Activated naive CD4-positive, alpha-beta T cell treated with anti-CD3 and anti-CD28 coated beads, Interleukin-2, amount 50 U/mL, for 72 hours (primary cell): ENCODE measurements around the gene MRPS6. TPM values are rescaled to one million over a fixed set of nuclear protein-coding genes. Genes with fewer than 3 reads are reported as not detected.

Source experiments
- ATAC-seq, 2 donors: fragments of 150-1000 bp; cut with Tn5 transposase; 2 replicates each; pipeline ENCODE4 v1.10.0; 2021; ENCODE audit warnings: mild to moderate bottlenecking in 2 of 2, moderate library complexity in 2 of 2
- DNase-seq, 2 donors: peaks; one replicate each; pipeline ENCODE4 v3.0.0; 2021 to 2022; ENCODE audit warnings: low spot score in 2 of 2
- H3K27ac Mint-ChIP-seq, 2 donors: one replicate each; pipeline ENCODE4 v1.8.0; 2022; ENCODE audit warnings: mild to moderate bottlenecking in 2 of 2, mixed read lengths in 2 of 2
- H3K36me3 Mint-ChIP-seq, 2 donors: one replicate each; pipeline ENCODE4 v1.8.0; 2022; ENCODE audit warnings: mixed read lengths in 2 of 2
- H3K9me3 Mint-ChIP-seq, 2 donors: one replicate each; pipeline ENCODE4 v1.8.0; 2022; ENCODE audit warnings: mixed read lengths in 2 of 2
- total RNA-seq, 2 donors: library from RNA; stranded (reverse); gene quantifications; one replicate each; pipeline ENCODE4 v1.2.3, GENCODE V29; 2022

MRPS6 gene
- total RNA-seq, 2 donors from 2014 or later: 114 to 146 TPM

DNA sequence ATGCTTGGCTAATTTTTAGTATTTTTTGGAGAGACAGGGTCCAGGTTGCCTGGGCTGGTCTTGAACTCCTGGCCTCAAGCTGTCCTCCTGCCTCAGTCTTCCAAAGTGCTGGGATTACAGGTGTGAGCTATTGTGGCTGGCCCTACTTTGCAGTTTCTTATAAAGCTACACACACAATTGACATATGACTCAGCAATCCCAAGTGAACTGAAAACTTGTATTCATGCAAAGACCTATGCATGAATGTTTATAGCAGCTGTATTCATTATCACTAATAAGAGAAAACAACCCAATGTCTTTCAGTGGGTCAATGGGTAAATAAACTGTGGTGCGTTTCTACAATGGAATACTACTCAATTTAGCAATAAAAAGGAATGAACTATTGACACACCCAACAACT is 103.1 kb downstream of the MRPS6 start:
- Mint-ChIP-seq H3K27ac (no peak overlapping the region), H3K36me3 (peaks cover 27 to 31% of the 10 kb centered on the region in 2 donors), H3K9me3 (peaks cover 29 to 36% of the 10 kb centered on the region in 2 donors)
- no peak for ATAC-seq
- no peak for DNase-seq

- DNase-seq (no peak), ATAC-seq (peak in 1 of 2 donors; percentile 89)
- H3K27ac Mint-ChIP-seq: no peak overlapping the region
- H3K9me3 Mint-ChIP-seq: peaks cover 18 to 23% of the 10 kb centered on the region in 2 donors
- H3K36me3 Mint-ChIP-seq: peaks cover 15 to 18% of the 10 kb centered on the region in 2 donors
These were observed 104.7 kb downstream of the MRPS6 start for GRCh38 chr21:34177919-34178567.

DNA sequence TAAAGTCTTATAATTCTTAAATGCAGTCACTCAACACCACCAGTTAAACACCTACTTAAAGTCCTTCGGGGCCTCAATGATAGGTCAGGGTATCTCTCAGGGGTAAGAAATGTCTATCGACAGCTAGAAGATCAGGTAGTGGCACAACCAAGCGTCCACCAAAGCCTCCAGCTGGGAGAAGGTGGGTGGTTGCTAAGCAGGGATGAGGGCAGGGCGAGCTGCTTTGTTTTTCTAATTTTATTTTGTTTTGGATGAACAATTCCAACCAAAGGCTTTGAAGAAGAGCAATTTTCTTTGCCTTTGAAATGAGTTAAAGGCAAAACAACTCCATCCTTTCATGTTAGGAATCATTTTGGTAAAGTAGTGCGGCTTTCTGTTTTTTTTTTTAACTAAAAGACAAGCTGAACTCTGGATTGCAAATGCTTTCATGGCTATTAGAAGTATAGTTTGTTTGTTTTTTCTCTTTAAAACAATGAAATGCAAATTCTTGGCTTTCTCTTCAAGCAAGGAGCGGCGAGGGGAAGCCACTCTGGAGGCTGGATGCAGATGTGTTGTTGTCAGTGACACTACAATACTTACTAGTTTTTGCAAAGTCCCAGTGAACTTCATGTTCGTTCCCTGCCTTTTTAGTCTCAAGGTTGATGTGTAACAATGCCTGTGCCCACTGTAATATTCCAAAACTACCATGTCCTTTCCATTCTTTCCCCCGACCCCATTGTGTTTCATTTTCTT is 106.0 kb downstream of the MRPS6 start:
- ATAC-seq (no peak), DNase-seq (no peak)
- peaks cover 7 to 12% of the 10 kb centered on the region in 2 donors for H3K9me3 Mint-ChIP-seq
- H3K36me3 Mint-ChIP-seq: peaks cover 5 to 9% of the 10 kb centered on the region in 2 donors
- H3K27ac Mint-ChIP-seq: peak overlapping the region in 1 of 2 donors; percentile 24

- H3K27ac Mint-ChIP-seq: no peak overlapping the region
- DNase-seq: no peak
- ATAC-seq: no peak
- peaks cover 0 to 2% of the 10 kb centered on the region in 2 donors for H3K9me3 Mint-ChIP-seq
- H3K36me3 Mint-ChIP-seq: peaks cover 0 to 9% of the 10 kb centered on the region in 2 donors
These were observed 107.0 kb downstream of the MRPS6 start for GRCh38 chr21:34180407-34180806.

DNA sequence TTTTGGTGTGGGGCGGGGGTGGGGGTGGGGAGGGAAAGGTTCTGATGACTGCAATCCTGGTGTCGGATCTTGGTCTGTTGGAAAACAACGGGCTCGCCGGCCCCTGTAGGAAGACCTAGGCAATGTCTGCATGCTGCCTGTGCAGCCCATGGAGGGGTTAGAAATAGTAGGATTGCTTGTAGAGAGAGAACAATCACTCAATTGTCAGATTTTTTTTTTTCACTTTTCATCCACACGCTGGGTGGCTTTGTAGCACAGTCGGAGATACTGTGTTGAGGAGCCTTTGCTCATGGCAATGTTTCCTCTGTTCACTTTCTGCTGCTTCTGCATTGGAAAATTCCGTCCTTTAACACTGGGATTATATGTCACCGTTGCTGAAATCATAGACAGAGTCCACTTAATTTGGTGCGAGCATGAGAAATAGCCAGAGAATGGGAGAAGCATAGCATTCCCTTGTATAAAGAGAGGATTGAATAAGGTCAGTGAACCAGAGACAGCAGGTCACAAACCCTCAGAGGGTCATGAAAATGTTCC is 107.5 kb downstream of the MRPS6 start:
- ATAC-seq (no peak), DNase-seq (no peak)
- H3K27ac Mint-ChIP-seq: no peak overlapping the region
- peaks cover 0 to 9% of the 10 kb centered on the region in 2 donors for H3K36me3 Mint-ChIP-seq
- H3K9me3 Mint-ChIP-seq: no peaks in the 10 kb centered on the region

- ATAC-seq: no peak
- Mint-ChIP-seq H3K27ac (no peak overlapping the region), H3K9me3 (no peaks in the 10 kb centered on the region), H3K36me3 (peaks cover 0 to 9% of the 10 kb centered on the region in 2 donors)
- DNase-seq: no peak
These were observed 108.2 kb downstream of the MRPS6 start for GRCh38 chr21:34181431-34182039.

DNA sequence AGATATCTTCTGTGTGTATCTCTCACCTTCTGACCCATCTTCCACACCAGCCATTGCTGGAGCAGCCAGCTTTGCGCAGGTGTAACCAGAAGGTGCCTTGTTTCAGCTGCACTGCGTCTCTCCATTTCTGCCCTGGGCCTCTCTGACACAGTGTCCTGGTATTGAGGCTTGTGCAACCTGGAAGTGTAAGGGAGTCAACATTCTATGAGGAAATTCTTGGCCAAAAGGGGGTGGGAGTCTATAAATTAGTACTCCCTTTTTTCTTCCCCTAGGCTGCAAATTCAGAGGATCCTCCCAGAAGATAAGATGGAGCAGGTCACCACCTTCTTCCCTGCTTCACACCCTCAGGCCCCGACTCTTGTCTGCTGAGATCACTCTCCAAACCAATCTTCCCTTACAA is 109.1 kb downstream of the MRPS6 start:
- Mint-ChIP-seq H3K27ac (no peak overlapping the region), H3K9me3 (peaks cover 0 to 3% of the 10 kb centered on the region in 2 donors), H3K36me3 (peaks cover 0 to 14% of the 10 kb centered on the region in 2 donors)
- ATAC-seq (no peak), DNase-seq (no peak)

DNA sequence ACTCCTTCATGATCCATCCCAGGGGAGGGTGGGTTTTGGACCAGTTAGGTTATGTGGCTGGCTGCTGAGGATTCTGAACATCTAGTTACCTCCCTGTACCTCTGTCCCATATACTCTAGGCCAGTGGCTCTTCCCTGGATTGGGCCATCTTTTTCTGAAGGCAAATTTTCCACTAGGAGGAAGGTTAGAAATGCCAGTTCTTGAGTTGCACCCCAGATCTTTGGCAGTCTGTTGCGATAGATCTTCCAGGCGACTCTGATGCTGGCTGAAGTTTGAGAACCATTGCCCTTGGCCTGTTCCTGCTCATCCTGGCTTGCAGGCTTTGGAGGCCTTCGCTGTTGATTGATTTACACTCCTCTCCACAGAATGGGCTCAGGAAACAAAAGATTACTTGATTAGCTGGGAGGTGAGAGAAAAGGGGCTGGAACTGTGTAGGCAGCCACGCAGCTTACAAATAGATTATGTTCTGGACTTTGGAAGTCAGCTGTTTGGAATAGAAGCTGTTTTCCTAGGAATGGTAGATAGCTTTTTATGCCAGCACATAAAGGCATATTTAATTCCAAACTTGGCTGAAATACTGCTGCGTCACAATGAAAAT is 110.1 kb downstream of the MRPS6 start:
- no peak for DNase-seq
- Mint-ChIP-seq H3K27ac (no peak overlapping the region), H3K9me3 (peaks cover 0 to 3% of the 10 kb centered on the region in 2 donors), H3K36me3 (peaks cover 0 to 18% of the 10 kb centered on the region in 2 donors)
- ATAC-seq: no peak

GRCh38 chr21:34184232-34184631 is 110.9 kb downstream of the MRPS6 start:
- Mint-ChIP-seq H3K9me3 (peaks cover 1 to 4% of the 10 kb centered on the region in 2 donors), H3K27ac (no peak overlapping the region), H3K36me3 (peaks cover 2 to 24% of the 10 kb centered on the region in 2 donors)
- ATAC-seq (no peak), DNase-seq (no peak)

GRCh38 chr21:34185026-34185750 is 111.8 kb downstream of the MRPS6 start:
- no peak overlapping the region for H3K27ac Mint-ChIP-seq
- ATAC-seq (no peak), DNase-seq (no peak)
- H3K36me3 Mint-ChIP-seq: peaks cover 9 to 31% of the 10 kb centered on the region in 2 donors
- H3K9me3 Mint-ChIP-seq: peaks cover 8 to 10% of the 10 kb centered on the region in 2 donors

DNA sequence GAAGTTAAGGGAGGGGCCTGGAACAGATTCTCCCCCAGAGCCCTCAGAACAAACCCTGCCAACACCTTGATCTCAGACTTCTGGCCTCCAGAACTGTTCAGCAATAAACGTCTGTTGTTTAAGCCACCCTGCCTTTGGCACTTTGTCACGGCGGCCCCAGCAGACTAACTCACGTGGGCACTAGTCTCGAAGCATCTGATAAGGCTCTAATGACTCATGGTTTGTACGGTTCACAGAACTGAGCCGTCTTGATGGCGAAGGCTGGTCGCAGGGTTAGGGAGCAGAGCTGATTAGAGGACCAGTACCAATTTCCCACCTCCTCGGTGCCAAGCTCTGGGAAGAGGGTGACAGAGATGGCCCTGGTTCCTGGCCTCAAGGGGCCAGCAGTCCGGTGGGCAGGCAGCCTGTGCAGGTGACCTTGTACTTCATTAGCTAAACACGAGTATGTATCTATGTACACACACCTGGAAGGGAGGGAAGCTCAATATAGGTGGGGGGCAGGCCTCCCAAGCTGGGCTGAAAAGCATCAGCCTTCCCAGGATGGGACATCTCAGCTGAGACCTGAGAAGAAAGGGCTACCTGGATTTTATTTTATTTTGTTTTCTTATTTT is 112.8 kb downstream of the MRPS6 start:
- H3K9me3 Mint-ChIP-seq: peaks cover 8 to 18% of the 10 kb centered on the region in 2 donors
- no peak for DNase-seq
- ATAC-seq: no peak
- peaks cover 9 to 40% of the 10 kb centered on the region in 2 donors for H3K36me3 Mint-ChIP-seq
- no peak overlapping the region for H3K27ac Mint-ChIP-seq

GRCh38 chr21:34187935-34188334 is 114.6 kb downstream of the MRPS6 start:
- ATAC-seq: no peak

GRCh38 chr21:34189506-34189905 is 116.1 kb downstream of the MRPS6 start:
- DNase-seq (no peak), ATAC-seq (no peak)
- peaks cover 8 to 27% of the 10 kb centered on the region in 2 donors for H3K9me3 Mint-ChIP-seq
- H3K36me3 Mint-ChIP-seq: peaks cover 9 to 44% of the 10 kb centered on the region in 2 donors
- H3K27ac Mint-ChIP-seq: peak overlapping the region; percentile 4 to 70

More at GRCh38 chr21:34187935-34188334, 114.6 kb downstream of the MRPS6 start:
- DNase-seq: no peak
- H3K27ac Mint-ChIP-seq: no peak overlapping the region
- H3K9me3 Mint-ChIP-seq: peaks cover 8 to 22% of the 10 kb centered on the region in 2 donors
- peaks cover 9 to 40% of the 10 kb centered on the region in 2 donors for H3K36me3 Mint-ChIP-seq

DNA sequence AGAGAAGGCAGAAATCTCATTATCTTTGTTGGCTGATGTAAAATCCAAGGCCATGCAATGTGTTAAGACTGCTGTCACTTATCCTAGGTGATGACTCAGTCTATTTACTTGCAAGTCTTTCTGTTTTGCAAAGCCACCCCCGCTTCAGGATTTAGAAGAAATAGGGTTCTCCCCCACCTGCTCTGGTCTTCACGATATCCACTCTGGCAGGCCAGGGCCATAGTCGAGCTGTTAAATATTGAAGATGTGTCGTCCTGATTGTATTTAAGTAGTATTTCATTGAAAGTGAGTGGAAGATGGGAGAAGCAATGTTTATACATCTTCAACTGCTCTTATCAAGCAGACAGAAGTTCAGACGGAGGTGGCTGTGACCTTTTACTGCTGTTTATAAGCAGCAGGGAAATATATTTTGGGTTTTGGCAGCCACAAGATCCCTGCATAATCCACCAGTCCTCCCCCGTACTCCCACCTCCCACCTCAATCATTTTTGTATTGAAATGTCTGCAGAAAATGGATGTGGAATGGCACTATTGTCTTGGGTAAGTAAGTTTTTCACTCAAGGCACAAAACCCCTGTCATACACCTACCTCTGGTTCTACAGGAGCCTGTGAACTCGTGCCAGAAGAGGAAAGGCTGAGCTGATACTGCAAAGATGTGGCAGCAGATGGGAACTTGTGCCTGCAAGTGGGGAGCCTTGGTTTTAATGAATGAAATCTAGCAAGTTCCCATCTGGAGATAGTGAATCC is 117.4 kb downstream of the MRPS6 start:
- Mint-ChIP-seq H3K27ac (peak overlapping the region; percentile 32 to 81), H3K36me3 (peaks cover 9 to 44% of the 10 kb centered on the region in 2 donors), H3K9me3 (peaks cover 8 to 27% of the 10 kb centered on the region in 2 donors)
- ATAC-seq (peak in 1 of 2 donors; percentile 32), DNase-seq (no peak)

- Mint-ChIP-seq H3K36me3 (peaks cover 9 to 42% of the 10 kb centered on the region in 2 donors), H3K9me3 (peaks cover 8 to 25% of the 10 kb centered on the region in 2 donors), H3K27ac (peak overlapping the region; percentile 81)
- ATAC-seq (no peak), DNase-seq (no peak)
These were observed 118.5 kb downstream of the MRPS6 start for GRCh38 chr21:34191876-34192275.
